ENCODE data around the gene SPI1. TPM values are rescaled to one million over a fixed set of nuclear protein-coding genes. Genes with fewer than 3 reads are reported as not detected.

Gene SPI1
- total RNA-seq, 1 experiment from 2014 or later, result not detected

DNA sequence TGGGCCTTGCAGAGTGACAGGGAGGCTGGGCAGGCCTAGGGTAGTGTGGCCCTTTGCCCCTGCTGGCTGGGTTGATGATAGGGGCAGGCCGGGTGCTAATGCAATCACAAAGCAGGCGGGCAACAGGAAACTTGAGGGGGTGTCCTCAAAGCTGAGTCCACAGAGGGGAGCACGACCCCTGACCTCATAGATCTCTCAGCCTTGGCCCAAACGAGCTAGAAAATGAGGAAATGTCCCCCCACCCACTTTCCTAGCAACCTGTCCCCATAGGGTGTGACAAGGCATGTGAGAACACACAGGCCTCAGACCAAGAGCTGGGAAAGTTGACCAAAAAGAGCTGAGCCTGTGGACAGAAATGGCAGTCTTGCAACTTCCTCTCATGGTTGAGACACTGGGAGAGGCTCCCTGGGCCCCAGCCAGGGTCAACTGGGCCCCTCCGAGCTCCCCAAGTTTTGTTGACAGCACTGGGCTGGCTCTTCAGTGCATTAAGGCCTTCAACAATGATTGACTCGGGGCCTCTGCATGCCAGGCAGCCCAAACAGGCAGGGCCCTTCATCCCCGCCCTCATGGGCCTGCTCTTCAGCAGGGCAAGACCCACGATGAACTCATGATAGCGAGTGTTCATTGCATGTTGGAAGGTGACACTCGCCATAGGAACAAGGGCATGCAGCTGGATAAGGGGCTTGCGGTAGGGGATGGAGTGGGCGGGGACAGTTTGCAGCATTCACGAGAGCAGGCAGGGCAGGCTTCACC is 9.8 kb upstream of the SPI1 start:
- H3K36me3 Mint-ChIP-seq (ENCODE audit: insufficient read depth, unreplicated experiment), result no peaks in the 10 kb centered on the region
- no peak for DNase-seq
- Histone ChIP-seq H3K4me1 (no peaks in the 10 kb centered on the region), H3K27me3 (replicated peaks; ENCODE audit: control insufficient read depth, insufficient read depth, low read length) (no peaks in the 10 kb centered on the region), H3K4me3 (ENCODE audit: low read depth, low read length) (no peak overlapping the region), H3K9me3 (no peaks in the 10 kb centered on the region), H3K36me3 (ENCODE audit: control insufficient read depth, insufficient read depth, low read length) (no peaks in the 10 kb centered on the region)
- POLR2A ChIA-PET, result no interaction called here
- no peaks in the 10 kb centered on the region for H3K4me1 Mint-ChIP-seq (ENCODE audit: low read depth, unreplicated experiment)
- no peaks in the 10 kb centered on the region for H3K27me3 Mint-ChIP-seq (ENCODE audit: insufficient read depth, unreplicated experiment)
- CTCF ChIA-PET, result interaction anchor here (0.5 to 1.1 kb wide), 4 partner anchors 19 to 639 kb away, joined by 3 to 6 read pairs (median 3); no protein-coding TSS in a partner anchor
- intact Hi-C loops (cut with micrococcal nuclease; ENCODE audit: unreplicated experiment), result no loop called here
- H3K9me3 Mint-ChIP-seq (ENCODE audit: unreplicated experiment), result no peaks in the 10 kb centered on the region
- no peak overlapping the region for H3K4me3 Mint-ChIP-seq (ENCODE audit: unreplicated experiment)
- H3K27ac Mint-ChIP-seq (ENCODE audit: unreplicated experiment), result no peak overlapping the region
- no TSS peak for BruUV-seq (replicated peaks)
- TF ChIP-seq CTCF (IDR thresholded peaks at IDR 0.05; ENCODE audit: insufficient read depth in 1 of 2, low read depth in 1 of 2, low read length in 1 of 2, severe bottlenecking in 1 of 2, unreplicated experiment in 1 of 2), result no peak

DNA sequence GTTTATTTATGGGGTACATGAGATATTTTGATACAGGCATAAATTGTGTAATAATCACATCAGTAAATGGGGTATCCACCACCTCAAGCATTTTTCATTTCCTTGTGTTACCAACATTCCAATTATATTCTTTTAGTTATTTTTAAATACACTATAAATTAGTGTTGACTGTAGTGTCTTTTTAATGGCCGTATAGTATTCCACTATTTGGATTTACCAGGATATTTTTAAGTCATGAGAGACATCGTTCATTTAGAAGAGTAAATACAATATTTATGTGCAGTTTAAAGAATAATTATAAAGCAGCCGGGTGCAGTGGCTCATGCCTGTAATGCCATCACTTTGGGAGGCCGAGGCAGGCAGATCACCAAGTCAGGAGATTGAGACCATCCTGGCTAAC is 6.2 kb upstream of the SPI1 start:
- no peak for DNase-seq
- Mint-ChIP-seq H3K27ac (ENCODE audit: unreplicated experiment) (no peak overlapping the region), H3K36me3 (ENCODE audit: insufficient read depth, unreplicated experiment) (no peaks in the 10 kb centered on the region), H3K27me3 (ENCODE audit: insufficient read depth, unreplicated experiment) (no peaks in the 10 kb centered on the region), H3K4me3 (ENCODE audit: unreplicated experiment) (no peak overlapping the region), H3K4me1 (ENCODE audit: low read depth, unreplicated experiment) (no peaks in the 10 kb centered on the region), H3K9me3 (ENCODE audit: unreplicated experiment) (no peaks in the 10 kb centered on the region)
- POLR2A ChIA-PET, result no interaction called here
- no peaks in the 10 kb centered on the region for H3K27me3 ChIP-seq (replicated peaks; ENCODE audit: control insufficient read depth, insufficient read depth, low read length)
- BruUV-seq (replicated peaks), result no TSS peak
- TF ChIP-seq CTCF (IDR thresholded peaks at IDR 0.05; ENCODE audit: insufficient read depth in 1 of 2, low read depth in 1 of 2, low read length in 1 of 2, severe bottlenecking in 1 of 2, unreplicated experiment in 1 of 2), result no peak
- no peak overlapping the region for H3K4me3 ChIP-seq (ENCODE audit: low read depth, low read length)
- CTCF ChIA-PET, result no interaction called here
- no peaks in the 10 kb centered on the region for H3K36me3 ChIP-seq (ENCODE audit: control insufficient read depth, insufficient read depth, low read length)
- no peaks in the 10 kb centered on the region for H3K4me1 ChIP-seq
- H3K9me3 ChIP-seq, result no peaks in the 10 kb centered on the region
- intact Hi-C loops (cut with micrococcal nuclease; ENCODE audit: unreplicated experiment), result no loop called here

DNA sequence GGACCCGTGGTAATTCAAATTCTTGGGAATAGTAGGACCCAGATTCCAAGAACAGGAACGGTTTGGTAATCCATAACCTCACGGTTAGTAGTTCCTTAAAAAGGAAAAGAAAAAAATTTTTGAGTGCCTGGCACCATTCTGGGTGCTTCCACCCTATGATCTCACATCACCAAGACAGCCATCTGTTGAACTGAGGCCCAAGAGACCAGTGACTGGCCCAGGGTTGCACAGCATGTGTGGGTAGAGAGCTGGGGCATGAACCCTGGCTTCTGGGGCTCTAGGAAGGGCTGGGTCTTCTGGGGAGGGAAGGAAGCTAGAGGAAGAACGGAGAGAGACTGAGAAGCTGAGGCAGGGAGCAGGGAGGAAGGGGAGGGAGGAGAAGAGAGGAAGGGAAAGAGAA is 4.7 kb upstream of the SPI1 start:
- Histone ChIP-seq H3K4me1 (no peaks in the 10 kb centered on the region), H3K27me3 (replicated peaks; ENCODE audit: control insufficient read depth, insufficient read depth, low read length) (no peaks in the 10 kb centered on the region), H3K36me3 (ENCODE audit: control insufficient read depth, insufficient read depth, low read length) (no peaks in the 10 kb centered on the region), H3K4me3 (ENCODE audit: low read depth, low read length) (no peak overlapping the region), H3K9me3 (no peaks in the 10 kb centered on the region)
- intact Hi-C loops (cut with micrococcal nuclease; ENCODE audit: unreplicated experiment), result no loop called here
- BruUV-seq (replicated peaks), result no TSS peak
- H3K27me3 Mint-ChIP-seq (ENCODE audit: insufficient read depth, unreplicated experiment), result no peaks in the 10 kb centered on the region
- CTCF ChIA-PET, result no interaction called here
- H3K27ac Mint-ChIP-seq (ENCODE audit: unreplicated experiment), result no peak overlapping the region
- H3K9me3 Mint-ChIP-seq (ENCODE audit: unreplicated experiment), result no peaks in the 10 kb centered on the region
- POLR2A ChIA-PET, result no interaction called here
- H3K36me3 Mint-ChIP-seq (ENCODE audit: insufficient read depth, unreplicated experiment), result no peaks in the 10 kb centered on the region
- H3K4me3 Mint-ChIP-seq (ENCODE audit: unreplicated experiment), result peak overlapping the region; percentile 19
- no peak for DNase-seq
- H3K4me1 Mint-ChIP-seq (ENCODE audit: low read depth, unreplicated experiment), result no peaks in the 10 kb centered on the region
- no peak for TF ChIP-seq CTCF (IDR thresholded peaks at IDR 0.05; ENCODE audit: insufficient read depth in 1 of 2, low read depth in 1 of 2, low read length in 1 of 2, severe bottlenecking in 1 of 2, unreplicated experiment in 1 of 2)

Measured in Caco-2 (cell line).